VCaP (cell line): Measurements from ENCODE around the gene TYK2.

Experiments used
- H3K27ac ChIP-seq: fragments of 450-650 bp; 2 replicates; pipeline ENCODE4 v1.5.1; 2017
- CTCF ChIP-seq: fragments of 450-650 bp; conservative IDR thresholded peaks from 2 replicates; pipeline ENCODE4 v1.5.1; 2017; ENCODE audit warnings: mild to moderate bottlenecking, moderate library complexity

The TYK2 gene

GRCh38 chr19:10420444-10421239 is 40.3 kb upstream of the TYK2 start, which contains the start of gene PDE4A:
Gene PDE4A, plus strand, starts transcription at chr19:10420538. Its CDS starts 227 bp downstream, at chr19:10420765.
- H3K27ac ChIP-seq, result peak within 1 kb of the TSS; percentile 11; the same call in 1 of the 2 replicates
- TF ChIP-seq CTCF, result peak; percentile 69

DNA sequence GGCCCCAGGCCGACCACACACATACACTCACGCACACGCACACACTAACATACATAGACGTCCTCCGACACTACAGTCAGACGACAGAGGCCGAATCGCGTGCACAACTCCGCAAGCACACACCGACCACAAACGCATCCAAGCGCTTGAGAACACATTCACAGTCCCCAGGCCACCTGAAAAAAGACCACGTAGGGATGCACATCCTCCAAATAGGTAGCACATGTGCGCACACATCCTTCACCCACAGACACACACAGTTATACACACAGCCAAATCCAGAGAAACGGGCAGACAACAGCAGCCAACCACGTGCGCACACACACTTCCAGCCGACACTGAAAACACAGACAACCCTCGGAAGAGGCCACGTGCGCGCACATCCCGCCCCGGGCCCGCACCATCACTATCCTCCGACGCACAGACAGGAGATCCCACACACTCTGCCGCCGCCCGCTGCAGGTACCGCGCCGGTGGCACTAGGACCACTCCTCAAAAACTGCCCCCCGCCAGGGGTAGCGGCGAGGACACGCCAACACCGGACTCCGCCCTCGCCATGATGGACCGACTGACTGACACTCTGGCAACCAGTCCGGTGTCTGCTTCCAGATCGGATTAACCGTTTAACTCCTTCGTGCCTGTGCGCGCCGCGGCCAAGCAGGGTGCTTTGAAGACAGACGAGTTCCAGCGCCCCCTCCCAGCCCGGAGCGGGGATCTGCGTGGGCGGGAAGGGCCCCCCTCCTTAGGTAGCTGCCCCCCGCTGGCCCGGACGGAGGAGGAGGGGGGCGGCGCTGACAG is 39.5 kb upstream of the TYK2 start:
- no peak for TF ChIP-seq CTCF
- H3K27ac ChIP-seq, result peak overlapping the region; percentile 11; the same call in 1 of the 2 replicates

DNA sequence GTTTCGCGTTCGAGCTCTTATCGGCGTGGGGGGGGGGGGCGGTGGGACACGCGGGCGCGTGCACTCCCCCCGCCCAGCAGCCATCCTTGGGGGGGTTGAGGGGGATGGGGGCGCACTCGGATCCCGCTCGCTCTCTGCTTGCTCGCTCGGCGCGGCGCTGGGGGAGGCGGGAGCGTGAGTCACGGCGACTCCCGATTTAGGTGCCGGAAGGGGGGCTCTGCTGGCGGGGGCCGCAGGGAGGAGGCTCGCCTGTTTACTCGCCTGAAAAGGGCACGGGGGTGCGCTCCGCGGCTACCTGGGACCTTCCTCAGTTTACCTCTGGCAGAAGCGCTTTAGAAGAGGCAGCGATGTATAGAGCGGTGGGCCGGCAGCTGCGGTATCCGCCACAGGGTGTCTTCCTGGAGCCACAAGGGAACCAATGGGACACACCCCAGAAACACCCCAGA is 38.9 kb upstream of the TYK2 start:
- TF ChIP-seq CTCF, result no peak
- H3K27ac ChIP-seq, result no peak overlapping the region

GRCh38 chr19:10418485-10419199 is 38.3 kb upstream of the TYK2 start:
- no peak overlapping the region for H3K27ac ChIP-seq

DNA sequence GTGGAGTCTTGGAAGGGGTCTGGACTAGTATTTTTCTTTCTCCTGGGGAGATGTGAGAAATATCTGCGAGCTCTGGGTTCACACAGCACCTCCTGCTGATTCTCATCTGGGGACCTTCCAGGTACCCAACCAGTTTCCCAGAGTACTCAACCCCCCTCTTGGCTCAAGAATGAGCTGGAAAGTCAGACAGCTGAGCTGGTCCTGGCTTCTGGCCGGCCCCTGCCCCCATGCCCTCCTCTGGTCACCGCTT is 37.8 kb upstream of the TYK2 start:
- TF ChIP-seq CTCF, result no peak
- no peak overlapping the region for H3K27ac ChIP-seq

More at GRCh38 chr19:10418485-10419199, 38.3 kb upstream of the TYK2 start:
- TF ChIP-seq CTCF, result no peak

DNA sequence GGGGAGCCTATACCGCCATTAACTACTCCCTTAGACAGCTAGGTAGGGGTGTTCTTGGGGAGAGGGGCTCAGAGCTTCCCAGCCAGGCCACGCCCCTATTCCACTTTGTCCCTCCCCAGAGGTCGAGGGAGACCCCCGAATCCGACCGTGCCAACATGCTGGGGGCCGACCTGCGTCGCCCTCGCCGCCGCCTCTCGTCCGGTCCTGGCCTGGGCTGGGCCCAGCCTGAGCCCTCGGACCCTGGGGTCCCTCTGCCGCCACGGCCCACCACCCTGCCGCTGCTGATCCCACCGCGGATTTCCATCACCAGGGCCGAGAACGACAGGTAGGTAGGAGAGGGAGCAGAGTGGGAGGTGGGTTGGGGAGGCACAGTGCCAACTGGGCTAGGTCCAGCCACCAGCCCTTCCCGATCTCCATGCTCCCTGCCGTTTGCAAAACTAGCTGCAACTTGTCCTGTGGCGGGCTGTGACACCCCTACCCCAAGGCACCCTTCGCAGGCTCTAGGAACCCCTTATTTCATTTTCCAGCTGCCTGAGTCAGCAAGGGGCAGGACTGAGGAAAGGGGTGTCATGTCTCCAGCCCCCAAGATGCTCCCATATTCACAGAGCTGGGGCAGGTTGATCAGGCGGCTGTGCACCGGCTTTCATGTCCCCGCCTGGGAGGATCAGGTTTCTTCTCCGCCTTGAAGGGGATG is 37.3 kb upstream of the TYK2 start:
- H3K27ac ChIP-seq, result no peak overlapping the region
- no peak for TF ChIP-seq CTCF
